HuH-7 (cell line): ENCODE measurements around the gene DRC3.
A peak's percentile ranks its signal among the peaks of the same experiment; 100 is the strongest.

Source experiments
- DNase-seq: peaks from one replicate; pipeline ENCODE4 v3.0.0; 2011; ENCODE audit warnings: low spot score

The DRC3 gene

DNA sequence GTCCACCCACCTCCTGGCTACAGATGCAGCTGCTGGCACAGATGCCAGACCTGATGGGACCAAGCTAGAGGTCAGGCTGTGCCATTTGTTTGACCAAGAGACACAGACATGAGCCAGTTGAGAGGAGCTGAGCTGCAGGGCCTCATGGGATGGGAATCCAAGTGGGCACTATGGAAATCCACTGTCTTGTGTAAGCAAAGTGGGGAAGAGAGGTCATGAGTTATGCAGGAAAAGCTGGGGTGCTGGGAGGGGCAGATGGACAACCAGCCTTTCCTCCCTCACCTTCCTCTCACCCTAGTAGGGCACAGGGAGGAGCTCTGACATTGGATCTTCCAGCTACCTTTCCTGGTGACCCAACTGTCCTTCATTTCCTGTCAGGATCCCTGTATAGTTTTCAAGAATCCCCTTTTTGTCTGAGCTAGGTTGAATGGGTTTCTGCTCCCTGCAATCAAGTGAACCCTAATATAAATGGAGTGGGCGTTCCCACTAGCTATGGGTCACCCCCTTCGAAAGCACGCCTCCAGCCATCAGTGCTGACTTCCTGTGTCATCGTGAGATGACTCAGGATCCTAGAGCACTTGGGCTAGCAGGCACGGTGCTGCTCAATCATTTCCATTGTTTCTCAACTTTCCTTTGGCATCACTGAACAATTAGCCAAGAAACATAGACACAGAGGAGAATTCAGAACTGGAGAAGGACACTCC is 52.7 kb downstream of the DRC3 start:
- no peak for DNase-seq

- no peak for DNase-seq
Observed at GRCh38 chr17:18025945-18026776, 53.5 kb downstream of the DRC3 start.

- DNase-seq, result no peak
Observed at GRCh38 chr17:18027280-18027679, 54.6 kb downstream of the DRC3 start.

- DNase-seq, result no peak
Observed at GRCh38 chr17:18028114-18028951, 55.7 kb downstream of the DRC3 start.

- no peak for DNase-seq
Observed at GRCh38 chr17:18028952-18029540, 56.4 kb downstream of the DRC3 start.

DNA sequence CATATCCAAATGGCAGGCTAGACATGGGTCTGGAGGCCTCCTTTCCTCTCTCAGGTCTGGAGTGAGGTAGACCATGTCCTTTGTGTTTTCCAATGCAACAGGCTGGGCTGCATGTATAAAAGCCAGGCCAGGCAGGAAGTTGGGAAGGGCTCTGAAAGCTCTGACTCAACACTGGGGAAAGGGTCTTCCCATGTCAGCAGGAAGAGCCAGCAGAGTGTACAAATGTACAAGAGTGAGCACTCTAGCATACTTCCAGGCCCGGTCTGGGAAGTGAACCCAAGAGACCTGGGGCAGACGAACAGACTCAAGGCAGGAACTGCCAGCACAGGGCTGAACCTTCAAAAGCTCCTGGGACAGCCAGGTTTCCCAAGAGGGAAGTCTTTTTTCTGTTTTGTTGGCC is 59.3 kb downstream of the DRC3 start:
- DNase-seq, result no peak

DNA sequence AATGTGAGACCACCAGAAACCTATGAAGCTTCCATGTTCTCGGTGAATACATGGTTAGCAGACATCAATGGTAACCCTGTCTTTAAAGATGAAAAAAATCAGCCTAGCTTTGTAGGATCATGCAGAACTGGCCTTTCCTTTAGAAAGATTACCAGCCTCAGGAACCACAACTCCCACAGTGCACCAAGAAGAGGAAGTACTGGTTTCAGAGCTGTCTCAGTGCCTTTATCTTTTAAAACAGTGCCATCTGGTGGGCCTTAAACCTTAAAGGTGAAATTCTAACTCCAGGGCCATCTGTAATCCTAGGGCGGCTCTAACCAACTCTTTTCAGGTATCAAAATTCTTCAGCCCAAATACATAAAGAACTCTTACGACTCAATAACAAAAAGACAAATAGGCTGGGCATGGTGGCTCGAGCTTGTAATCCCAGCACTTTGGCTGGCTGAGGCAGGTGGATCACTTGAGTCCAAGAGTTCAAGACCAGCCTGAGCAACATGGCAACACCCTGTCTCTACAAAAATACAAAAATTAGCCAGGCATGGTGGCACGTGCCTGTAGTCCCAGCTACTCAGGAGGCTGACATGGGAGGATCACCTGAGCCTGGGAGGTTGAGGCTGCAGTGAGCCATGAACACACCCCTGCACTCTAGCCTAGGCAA is 60.9 kb downstream of the DRC3 start:
- DNase-seq, result peak; percentile 76

- no peak for DNase-seq
Observed at GRCh38 chr17:18035704-18036103, 63.0 kb downstream of the DRC3 start.

- no peak for DNase-seq
Observed at GRCh38 chr17:18037486-18037885, 64.8 kb downstream of the DRC3 start.

DNA sequence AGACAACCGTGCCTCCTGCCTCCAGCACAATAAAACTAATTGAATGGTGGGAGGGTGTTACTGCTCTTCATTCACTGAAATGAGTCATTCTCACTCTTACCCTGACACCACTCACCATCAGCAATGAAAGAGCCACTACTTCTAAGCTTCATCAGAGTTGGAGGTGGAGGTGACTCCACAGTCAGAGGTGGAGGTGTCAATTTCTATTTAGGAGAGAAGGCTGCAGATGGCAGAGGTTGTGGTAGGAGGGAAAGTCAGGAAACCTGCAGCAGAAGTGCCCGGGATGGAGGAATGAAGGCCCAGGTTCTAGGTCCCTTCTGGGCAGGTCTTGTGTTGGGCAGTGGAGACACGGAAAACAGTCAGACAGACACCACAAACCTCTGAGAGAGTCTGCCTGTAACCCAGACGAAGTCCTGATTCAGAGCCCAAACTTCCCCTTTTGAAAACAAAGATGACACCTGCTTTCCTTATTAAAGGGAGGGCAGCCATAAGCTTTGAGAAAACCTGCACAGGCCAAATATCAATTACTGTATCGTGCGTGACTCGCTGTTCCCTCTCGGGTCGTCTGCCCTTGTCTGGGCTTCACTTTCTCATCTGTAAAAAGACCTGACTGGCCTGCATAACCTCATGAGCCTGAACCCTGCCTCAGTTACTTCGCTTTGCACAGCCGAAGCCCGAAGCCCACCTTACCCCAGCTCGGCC is 65.6 kb downstream of the DRC3 start:
- DNase-seq, result no peak

- DNase-seq, result peak; percentile 92
Observed at GRCh38 chr17:18038861-18039534, 66.3 kb downstream of the DRC3 start, which contains the start of the genes ATPAF2 and GID4. Gene ATPAF2, minus strand, starts transcription at chr17:18039168. Its CDS starts 155 bp downstream, at chr17:18039013. Gene GID4, plus strand, starts transcription at chr17:18039408. Its CDS starts 57 bp downstream, at chr17:18039465.

DNA sequence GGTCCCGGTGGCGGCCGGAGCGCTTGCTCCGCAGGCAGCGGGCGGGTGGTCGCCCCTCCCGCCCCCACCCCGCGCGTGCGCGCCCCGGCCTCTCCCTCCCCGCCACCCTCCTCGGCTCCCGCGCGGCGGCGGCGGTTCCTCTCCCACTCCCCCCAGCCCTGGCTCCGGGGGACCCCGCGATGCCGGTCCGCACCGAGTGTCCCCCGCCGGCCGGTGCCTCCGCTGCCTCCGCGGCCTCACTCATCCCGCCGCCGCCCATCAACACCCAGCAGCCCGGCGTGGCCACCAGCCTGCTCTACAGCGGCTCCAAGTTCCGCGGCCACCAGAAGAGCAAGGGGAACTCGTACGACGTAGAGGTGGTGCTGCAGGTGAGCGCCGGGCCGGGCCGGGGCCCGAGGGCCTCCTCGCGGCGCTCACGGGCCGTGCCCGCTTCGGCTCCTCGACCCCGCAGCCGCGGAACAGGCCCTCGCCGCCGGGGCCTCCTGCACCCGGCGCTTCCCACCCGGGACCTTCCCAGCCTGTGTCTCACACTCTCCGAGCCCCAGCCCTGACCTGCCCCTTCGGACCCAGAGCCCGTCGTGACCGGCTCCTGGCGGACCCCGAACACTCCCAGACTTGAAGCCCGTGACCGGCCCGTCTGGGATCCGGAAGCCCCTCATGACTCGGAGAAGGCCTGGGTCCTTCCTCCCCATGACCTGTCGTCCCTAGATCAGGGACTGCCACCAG is 67.0 kb downstream of the DRC3 start:
- no peak for DNase-seq

GRCh38 chr17:18040261-18040858 is 67.7 kb downstream of the DRC3 start:
- DNase-seq, result no peak

DNA sequence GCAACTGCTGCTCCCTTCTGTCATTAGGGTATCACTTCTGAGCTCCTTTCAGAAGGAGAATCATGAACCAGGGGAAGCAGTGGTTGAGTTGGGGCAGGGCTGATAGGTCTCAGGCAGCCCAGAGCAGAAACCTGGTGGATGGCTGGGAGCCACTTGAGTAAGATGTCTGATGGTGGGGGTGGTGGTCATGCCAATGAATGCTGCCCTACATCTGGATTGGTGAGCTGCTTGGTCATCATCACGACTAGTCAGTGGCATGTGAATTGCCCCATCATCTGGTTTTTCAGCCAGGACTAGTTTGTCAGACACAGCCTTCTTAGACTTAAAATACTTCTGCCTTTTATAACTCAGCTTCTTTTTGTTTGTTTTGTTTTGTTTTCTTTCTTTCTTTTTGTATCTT is 69.1 kb downstream of the DRC3 start:
- no peak for DNase-seq

- DNase-seq, result no peak
Observed at GRCh38 chr17:18042983-18043382, 70.3 kb downstream of the DRC3 start.

DNA sequence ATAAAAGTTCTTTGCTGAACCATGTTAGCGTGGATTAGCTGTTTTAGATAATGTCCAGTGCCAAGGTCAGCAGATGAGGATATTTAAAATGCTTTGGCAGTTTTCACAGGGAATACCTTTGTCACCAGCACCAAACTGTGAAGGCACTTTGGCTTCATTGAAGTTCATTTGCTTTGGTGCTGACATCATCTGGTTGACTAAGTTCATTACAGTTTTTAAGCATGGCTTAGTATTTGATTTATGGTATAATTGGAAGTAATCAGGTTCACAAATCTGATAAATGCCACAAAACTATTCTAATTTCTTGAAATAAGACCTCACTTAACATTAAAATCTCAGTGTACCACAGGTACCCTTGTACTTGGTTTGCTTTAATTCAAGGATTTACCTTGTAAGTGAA is 70.8 kb downstream of the DRC3 start:
- DNase-seq, result peak; percentile 12

DNA sequence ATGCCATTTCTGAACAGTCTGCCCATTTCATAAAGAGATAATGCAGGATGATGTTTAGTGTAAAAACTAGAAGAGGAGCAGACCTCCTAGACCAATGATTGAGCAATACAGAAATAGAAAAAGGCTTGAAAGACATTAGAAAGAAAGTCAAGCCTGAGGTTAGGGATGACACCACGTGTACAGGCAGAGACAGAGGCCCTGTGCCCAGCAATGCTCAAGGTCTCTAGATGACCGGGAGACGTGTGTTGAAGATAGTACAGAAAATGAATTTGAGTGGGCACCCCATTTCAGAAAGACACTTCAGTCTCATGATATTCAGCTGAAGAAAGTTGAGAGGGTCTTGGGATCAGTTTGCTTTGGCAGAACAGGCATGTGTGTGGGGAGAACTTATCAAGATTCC is 71.9 kb downstream of the DRC3 start:
- no peak for DNase-seq

DNA sequence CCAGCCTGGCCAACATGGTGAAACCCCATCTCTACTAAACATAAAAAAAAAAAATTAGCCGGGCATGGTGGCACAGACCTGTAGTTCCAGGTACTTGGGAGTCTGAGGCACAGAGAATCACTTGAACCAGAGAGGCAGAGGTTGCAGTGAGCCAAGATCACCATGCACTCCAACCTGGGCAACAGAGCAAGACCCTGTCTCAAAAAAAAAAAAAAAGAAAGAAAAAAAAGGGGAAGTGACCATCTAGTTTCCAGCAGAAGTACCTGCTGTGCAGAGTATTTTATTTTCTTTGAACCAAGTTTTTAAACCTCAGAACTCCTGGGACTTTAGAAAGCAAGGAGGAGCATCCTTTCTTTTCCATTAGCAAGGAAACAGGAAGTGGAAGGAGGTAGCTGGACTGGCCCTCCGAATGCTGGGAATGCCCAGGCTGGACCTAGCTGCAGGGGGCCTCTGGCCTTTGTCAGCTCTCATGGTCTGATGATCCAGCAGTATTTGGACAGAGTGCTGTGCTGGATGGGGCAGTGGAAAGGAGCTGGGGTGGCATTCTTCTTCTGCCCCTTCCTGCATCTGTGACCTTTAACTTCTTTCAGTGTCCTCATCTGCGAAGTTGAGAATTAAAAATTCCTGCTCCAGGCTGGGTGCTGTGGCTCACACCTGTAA is 73.2 kb downstream of the DRC3 start:
- no peak for DNase-seq

- no peak for DNase-seq
Observed at GRCh38 chr17:18055597-18055996, 82.9 kb downstream of the DRC3 start.
